DMS 273 treated with DMSO at 0.1 percent for 48 hours (cell line): ENCODE results near the gene AFDN.

ENCODE experiments used
- DNase-seq: peaks from one replicate; lab custom pipeline; 2025; lab: John Stamatoyannopoulos, UW

The AFDN gene

DNA sequence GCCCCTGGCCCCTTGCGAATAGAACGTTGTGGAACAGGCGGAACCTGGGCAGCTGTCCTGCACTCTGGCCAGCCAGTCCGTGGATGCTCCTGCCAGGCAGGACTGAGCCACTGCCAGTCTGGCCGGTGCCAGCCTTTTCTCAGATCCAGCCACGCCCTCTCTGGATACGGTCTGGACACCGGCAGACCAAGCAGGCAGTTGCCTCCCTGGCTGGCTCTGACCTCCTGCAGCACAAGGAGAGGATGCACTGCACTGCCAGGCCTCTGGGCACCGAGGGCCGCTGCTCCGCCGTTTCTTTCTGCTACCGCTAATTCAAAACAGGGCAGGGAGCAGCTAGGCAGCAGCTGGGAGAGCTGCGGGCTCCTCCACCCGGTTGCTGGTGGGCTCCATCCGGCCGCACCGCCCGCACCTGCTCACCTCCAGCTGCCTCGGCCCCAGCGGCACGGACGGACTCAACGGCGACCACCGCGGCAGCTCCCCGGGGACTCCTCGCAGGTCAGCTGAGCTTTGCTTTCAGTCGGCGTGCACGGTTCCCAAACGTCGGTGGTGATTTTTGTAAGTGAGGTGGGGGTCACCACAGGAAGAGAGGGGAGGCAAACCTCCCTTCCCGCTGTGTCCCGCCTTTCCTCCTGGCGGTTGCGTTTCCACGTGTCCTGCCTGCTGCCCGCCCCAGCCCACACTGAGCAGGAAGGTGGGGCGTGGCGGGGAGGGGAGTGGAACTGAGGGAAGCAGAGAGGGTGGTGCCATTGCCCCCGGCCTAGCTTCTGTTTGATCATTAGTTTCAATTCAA lies 30.3 kb upstream of the AFDN start:
- no peak for DNase-seq

DNA sequence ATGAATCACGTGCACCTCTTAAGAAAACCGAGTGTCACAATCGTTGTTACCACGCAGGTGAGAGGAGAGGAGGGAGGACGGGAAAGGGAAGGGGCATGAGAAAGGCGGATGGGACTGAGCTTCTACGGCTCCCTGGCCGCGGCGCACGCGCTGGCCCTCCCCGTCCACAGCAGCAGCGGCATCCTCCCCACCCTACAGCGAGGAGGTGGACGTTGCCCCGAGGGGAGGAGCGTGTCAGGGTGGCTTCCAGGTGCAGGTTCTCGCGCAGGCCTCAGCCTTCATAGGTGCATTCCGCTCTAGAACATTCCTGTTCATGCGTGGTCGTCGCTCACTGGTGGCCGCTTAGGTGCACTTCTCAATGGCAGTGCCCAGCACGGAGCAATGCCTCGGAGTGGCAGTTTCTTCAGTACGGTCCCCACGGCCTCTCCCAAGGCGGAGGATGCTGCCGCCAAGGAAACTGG lies 29.7 kb upstream of the AFDN start:
- no peak for DNase-seq

DNA sequence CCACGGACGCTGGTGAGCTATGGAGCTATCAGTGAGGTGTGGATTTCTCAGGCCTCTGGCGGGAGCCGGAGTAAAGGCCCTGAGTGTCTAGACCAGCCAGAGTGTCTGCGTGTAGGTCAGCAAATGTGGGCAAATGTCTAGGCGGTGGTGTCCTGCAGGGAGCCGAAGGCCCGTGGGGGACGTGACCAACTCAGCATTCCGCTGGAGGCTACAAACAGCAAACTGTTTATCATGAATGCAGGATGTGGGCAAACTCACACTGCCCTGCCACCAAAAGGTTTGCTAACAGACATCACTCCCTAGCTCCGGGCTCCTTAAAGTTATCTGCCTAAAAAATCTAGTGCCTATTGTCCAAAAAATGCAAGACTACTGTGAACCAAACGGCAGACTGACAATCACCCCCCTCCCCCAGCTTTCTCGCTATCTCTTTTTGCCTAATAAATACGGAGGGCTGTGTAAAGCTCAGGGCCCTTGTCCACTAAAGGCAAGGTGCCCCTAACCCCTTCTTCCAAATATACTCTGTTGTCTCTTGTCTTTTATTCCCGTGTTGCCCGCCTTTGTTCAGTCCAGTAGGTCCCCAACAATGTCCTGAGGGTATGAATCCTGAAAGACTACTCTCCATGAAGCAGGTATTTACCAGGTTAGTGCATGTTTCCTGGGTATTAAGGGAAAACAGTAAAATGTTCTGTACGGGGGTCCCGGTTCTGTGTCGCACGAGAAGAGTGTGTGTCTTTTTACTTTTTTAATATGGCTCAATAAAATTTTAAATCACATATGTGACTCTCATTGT lies 29.0 kb upstream of the AFDN start:
- no peak for DNase-seq

DNA sequence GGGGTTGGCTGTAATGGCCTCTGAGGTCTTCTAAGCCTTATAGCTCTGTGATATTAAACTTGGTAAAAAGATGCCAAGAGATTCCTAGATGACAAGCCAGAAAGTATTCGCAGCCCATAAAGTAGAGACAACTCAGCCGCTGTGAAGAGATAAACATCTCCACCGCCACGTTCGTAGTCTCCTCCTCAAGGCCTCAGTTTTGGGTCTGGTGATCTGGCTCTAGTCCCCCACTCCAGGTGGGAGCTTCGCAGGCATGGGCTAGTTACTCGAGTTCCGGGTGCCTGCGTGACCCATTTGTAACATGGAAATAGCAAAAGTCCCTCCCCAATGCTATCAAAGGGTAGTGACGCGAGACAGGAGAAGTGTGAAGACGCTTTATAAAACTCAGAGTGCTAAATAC lies 28.3 kb upstream of the AFDN start:
- DNase-seq, result no peak

DNA sequence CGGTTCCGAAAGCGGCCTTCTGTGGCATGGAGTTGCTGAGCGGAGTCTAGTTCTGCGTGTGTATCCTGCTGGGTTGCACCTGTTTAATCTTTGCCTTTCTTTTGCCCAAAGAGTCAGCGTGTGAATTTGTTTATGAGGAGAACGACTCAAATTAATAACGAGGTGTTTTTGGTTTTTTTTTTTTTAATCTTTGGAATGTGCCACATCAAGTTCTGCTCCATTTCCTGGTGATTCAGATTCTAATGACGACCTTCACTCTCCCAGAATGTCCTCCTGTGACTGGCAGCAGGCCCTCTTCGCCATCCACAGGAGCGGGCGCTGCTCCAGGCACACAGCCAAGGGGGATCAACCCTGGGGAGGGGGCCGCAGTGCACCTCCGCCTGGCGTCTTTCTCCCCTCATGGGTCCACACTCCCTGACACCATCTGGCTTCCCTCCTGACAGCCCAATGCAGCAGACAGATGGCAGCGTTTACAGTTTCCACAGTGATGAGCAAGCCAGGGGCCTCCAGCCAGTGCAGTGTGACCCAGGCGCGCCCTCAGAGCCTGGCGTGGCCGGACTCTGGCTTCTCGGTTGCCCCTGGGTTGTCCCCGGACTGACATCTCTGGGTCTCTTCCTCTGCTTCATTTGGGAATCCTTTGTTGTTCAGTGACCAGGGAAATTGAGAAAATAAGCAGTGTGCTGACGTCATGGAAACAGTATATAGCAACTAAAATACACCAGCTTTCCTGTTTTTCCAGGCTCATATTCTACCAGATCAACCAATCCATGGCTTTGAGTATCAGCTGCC lies 27.5 kb upstream of the AFDN start:
- DNase-seq, result peak; percentile 97

DNA sequence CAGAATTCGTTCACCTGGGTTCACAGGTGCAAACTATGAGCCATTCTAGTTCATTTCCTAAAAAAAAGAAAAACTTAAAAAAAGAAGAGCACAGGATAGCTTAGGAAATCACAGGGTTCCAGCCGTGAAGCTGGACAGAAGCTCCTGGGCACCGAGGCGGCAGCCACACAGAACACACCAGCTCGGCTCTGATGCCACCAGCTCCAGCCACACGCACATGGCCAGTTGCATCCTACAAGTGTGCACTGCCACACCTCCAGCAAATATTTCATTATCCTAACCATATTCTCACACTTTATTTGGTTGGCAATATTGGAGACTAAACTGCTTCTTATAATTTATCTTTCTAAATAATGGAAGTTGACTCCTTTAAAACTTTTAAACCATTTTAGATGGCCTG lies 26.2 kb upstream of the AFDN start:
- no peak for DNase-seq

DNA sequence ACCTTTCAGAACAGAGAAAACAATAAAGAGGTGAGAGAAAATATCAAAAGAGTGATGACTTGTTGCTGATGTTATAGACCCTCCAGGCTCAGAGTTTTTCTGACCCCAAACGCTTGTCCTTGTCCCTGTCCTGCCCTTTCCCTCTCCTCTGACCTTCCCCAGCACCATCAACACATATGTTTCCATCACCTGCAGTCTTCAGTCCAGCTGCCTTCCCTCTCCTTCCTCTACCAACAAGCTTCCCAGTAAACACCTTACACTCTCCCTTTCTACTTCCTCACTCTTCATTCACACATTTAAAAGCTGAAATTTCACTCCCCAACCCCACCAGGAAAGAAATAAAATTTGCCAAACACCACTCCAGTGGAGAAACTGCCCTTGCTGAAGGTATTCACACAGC lies 25.4 kb upstream of the AFDN start:
- no peak for DNase-seq

DNA sequence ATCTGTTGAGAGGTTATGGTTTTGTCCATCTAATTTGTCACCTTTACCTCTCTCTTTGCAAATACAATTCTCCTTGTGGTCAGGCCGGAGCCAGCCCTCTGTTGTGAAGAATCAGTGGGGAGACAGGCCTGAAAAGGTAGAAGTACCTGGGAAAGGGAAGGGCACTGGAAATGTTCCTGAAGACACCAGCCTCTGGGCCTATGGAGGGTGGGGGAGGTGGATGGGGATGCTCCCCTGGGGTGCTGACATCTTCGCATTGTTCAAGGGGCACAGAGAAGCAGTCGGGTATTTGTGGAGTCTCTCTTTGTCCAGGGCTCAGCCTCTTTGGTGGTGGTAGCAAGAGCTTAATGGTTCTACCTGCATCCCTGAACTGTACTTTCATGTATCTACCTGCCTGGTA lies 24.4 kb upstream of the AFDN start:
- no peak for DNase-seq

DNA sequence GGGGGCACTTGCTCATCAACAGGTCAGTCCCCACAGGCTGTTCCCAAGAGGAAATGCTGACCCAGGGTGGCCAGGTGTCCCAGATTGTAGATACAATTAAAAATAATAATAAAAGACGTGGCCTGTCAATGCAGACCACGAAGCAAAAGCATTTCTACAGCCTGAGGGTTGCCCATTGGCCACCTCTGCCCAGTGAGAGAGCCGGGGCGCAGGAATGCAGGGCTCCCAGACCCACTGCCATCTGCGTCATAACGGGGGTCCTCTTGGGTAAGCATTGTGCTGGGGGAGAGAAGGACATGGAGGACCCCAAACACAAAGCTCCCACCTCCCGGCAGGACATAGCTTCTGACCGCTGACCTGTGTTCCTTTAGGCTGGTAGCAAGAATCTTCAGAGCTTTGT lies 22.9 kb upstream of the AFDN start:
- DNase-seq, result no peak

DNA sequence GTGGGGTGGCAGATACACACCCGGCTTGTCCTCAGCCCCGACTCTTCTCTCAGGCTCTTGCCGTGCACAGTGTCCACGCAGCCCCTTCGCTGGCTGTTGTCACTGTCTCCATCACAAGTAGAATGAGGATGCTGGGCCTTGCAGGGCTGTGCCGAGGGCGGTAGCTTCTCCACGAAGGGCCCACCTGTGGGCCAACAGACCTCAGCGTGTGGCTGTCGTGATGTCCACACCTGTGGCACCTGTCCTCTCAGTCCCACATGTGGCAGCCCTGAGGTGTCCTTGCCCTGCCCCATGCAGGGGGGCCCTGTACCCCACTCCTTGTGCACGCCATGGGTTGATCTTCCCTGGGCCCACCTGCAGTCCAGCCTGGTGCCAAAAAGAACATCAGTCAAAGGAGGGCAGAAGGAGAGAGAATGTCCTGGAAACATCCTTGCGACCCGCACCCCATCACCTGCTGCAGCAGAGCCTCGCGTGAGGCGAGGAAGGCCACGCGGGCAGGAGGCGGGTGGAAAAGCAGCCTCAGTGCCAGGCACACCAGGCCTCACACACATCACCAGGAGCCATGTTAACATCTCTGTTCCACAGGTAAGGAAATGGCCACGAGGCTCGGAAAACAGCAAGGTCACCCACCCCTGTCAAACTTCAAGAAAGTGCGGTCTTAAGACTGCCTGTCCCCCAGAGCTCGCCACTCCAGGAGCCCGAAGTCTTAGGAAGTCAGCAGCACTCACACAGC lies 22.3 kb upstream of the AFDN start:
- DNase-seq, result no peak

DNA sequence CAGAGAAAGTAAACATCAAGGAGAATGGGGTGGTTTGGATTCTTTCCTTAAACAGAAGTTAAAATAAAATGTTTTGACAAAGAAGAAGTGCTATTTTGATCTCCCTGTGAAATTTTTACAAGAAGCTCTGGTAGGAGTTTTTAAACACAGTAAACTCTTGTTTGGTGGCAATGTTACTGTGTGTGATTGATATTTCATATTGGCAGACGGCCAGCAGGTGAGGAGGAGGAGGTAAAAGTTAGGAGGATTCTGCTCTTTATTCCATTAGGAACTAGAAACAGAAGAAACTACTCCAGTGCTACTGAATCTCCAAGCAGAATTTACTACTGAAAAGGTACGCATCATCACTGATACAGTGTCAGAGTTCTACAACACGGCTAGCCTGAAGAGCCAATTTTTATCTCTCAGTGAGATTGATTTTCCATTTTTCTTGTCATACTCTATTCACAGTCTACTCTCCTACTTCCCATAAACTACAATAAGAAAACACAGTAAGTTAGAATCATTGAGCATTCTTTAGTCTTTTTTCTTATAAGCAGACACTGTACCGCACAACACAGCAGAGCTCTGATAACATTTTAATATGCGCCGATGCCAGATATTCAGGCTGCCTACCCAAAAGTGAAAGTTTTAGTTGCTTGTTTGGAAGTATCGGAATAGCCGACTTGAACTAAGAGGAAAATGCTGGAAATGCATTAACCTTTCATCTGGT lies 21.2 kb upstream of the AFDN start:
- DNase-seq, result no peak

DNA sequence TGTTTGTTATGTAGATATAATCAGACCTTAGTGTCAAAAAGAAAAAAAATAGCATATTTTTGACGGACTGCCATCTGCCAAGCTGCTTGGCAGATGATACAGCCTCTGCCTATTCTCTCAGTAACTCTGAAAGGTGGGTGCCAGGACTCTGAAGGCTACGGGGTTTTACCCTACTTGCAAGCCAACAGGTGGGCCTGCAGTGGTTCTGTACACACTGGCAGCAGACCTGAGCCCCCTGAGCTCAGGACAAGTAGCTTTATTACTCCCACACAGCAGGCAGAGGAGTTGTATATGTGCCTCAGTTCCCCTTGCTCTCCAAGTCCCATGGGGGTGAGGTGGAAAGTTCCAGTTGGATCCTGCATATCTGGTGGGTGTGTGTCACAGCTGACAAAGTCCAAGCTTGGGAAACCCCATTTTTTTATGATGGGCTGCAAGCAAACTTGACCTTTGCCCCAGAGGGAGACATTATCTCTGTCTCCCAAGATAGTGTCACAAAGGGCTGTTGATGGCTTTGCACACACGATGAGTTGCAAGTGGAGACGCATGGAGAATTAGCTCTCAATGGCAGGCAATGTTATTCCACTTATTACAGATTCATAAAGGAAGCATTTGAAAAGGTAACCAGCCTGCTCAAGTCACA lies 20.5 kb upstream of the AFDN start:
- no peak for DNase-seq

DNA sequence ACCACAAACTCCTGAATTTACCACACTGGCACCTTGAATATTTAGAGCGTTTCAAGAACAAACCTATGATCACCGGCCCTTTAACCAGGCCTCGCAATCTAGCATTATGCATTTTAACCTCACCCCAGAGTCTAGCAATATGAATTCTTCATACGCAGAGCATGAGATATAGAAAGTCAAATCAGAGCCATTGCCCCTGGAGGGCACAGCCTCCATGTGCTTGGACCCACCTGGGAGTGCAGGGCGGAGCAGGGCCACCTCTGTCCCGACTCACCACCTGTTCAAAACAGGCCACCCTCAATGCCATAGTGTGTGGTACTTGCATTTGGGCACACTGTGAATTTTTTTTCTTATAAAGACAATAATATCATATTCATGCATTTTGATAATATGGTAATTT lies 19.5 kb upstream of the AFDN start:
- no peak for DNase-seq

DNA sequence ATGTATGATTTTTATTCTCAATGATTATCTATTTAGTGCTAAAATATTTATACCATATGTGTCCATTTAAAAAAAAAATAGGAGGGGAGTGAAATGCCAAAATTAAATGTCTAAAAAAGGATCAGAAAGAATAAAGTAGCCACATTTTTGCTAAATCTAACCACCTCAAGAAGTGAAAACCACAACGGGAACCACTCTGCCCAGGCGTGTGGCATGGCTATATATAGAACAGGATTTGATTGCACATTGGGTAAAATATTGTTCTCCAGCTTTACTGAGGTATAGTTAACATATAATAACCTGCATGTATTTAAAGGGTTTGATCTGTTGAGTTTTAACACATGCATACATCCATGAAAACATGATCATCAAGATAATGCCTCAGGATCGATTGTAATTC lies 19.0 kb upstream of the AFDN start:
- no peak for DNase-seq

DNA sequence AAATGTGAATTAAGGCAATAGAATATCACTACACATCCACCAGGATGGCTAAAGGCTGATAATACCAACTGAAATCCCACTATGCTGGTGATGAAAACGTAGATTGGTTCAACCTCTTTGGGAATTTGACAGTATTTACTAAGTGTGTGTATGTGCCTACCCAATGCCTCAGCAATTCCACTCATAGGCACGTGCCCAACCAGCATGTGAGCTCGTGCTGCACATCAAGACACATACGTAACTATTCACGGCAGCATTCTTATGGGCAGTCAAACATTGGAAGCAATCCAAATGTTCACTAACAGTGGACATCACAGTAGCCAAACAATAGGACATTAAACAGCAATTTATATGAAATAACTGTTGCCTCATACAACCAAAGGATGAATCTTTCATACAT lies 15.7 kb upstream of the AFDN start:
- no peak for DNase-seq

DNA sequence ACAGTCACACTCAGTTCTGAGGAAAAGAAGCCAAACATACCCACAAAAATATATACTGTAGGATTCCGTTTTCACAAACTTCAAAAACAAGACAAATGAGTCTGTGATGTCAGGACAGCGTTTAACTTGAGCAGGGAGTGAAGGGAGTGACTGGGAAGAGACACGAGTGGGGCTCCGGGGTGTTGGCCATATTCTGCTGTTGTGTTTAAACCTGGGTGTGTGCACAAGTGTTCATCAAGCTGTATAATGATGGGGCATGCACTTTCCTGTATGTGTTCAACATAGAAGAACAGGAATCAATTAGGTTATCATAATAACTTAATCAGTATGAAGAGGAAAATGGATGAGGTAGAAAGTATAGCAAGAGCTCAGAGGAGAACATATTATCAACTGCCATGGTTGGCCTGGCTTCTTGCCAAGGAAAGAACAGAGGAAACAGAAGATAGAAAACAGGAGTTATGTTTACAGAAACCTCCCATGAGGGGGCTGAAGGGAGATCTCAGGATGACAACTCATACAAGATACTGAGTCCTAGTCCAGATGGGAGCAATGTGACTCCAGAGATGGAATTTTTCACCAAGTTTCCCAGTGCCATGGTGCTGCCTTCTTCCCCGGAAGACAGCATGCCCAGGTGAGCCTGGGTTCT lies 15.1 kb upstream of the AFDN start:
- no peak for DNase-seq

DNA sequence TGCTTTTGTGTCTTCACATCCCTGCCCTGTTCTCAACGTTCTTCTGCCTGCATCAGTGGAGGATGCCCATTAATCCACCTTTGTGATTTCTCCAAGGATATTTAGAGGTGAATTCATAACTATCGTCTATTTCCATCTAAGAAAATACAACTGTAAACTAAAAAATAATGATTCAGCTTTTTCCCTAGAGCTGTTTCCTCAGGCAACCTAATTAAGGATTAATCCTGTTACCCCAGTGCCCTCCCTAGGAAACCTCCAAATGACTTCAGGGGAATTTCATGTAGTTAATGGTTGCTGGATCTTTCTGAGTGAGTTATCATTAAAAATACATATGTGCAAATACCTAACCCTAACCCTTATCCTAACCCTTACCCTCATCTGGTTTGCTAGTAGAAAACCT lies 14.6 kb upstream of the AFDN start:
- DNase-seq, result no peak

DNA sequence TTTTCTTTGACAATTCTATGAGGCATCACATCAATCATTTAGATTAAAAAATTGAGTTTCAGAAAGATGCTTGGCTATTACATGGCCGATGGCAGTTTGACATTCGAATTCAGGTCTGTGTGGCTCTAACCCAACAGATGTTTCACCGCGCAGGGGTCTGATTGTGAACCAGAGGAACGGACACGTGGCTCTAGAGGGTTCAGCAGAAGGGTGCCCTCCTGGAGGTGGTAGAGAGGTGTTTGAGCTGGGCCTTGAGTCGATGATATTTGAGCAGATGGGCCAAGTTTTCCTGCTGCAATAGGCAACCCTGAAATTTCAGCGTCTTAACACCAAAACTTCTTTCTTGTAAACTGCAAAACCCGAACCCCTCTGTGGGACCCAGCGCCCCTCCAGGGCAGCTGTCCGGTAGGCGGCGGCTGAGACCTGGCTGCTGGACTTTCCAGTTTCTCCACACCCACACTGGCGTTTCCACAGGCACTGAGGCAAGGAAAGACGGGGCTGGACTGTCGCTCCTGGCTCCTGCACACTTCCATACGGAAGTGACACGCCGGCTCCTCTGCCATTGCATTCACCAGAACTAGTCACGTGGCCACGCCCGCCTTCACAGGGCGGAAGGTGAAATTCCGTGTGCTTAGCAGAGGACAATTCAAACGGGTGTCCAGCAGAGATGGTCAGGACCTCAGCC lies 11.3 kb upstream of the AFDN start:
- no peak for DNase-seq

DNA sequence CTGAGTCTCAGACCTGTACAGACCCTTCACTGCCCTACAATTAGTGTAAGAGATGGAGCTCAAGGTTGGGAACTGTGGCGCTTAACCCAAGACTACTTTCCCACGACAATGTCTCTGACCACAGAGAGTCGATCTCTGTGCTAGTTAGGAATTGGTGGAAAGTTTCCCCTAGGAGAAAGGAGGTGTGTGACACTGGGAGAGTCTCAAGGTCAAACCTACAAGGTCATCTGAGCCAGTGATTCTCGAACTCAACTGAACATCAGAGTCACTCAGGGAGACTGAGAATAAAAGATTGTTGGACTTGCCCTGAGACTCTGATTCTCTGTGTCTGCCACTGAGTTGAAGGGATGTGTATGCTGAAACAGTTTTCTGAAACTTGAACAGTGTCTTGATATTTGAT lies 9.7 kb upstream of the AFDN start:
- no peak for DNase-seq

DNA sequence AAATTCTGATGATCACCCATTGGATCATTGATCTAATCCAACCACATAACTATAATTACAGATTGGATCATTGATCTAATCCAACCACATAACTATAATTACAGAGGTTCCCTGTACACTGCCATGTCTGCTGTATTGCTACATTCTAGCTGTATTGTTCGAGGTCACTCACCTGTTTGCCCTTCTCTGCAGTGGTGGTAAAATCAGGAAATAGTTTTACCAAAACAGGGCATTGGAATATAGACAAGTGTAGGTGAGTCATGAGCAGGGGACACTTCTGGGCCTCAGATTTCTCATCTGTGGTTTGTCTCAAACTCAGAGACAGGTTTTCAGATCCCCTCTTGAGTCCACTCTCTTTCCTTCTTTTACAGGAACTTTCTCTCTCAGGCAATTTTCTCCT lies 9.0 kb upstream of the AFDN start:
- DNase-seq, result no peak
